ENCODE data around the gene EIF4EBP2. TPM values are rescaled to one million over a fixed set of nuclear protein-coding genes. Genes with fewer than 3 reads are reported as not detected.

EIF4EBP2 gene
- total RNA-seq, 1 experiment from 2014 or later: 91.9 TPM

- H3K4me1 ChIP-seq (ENCODE audit: insufficient read depth, low read length, poor library complexity, severe bottlenecking): no peaks in the 10 kb centered on the region
- H3K27me3 ChIP-seq (replicated peaks; ENCODE audit: insufficient read depth, low read depth, low read length, poor library complexity): no peaks in the 10 kb centered on the region
- TF ChIP-seq EZH2 (IDR thresholded peaks at IDR 0.05; ENCODE audit: borderline replicate concordance, low read depth, low read length, poor library complexity, severe bottlenecking) (no peak), CTCF (conservative IDR thresholded peaks at IDR 0.05; ENCODE audit: low read depth, low read length) (no peak)
- no TSS peak for BruUV-seq (replicated peaks)
- intact Hi-C loops (cut with micrococcal nuclease; ENCODE audit: unreplicated experiment): no loop called here
- no peak for DNase-seq (ENCODE audit: low spot score)
- ChIA-PET CTCF (no interaction called here), POLR2A (ENCODE audit: low non-redundant PET) (no interaction called here)
- H3K4me3 ChIP-seq (ENCODE audit: low read depth, low read length, poor library complexity, severe bottlenecking): no peak overlapping the region
- no peak overlapping the region for H3K27ac ChIP-seq (ENCODE audit: low read depth, low read length, poor library complexity, severe bottlenecking)
- peaks cover 13% of the 10 kb centered on the region for H3K36me3 ChIP-seq (ENCODE audit: insufficient read depth, low read length, poor library complexity, severe bottlenecking)
- H3K9me3 ChIP-seq (ENCODE audit: low read depth, low read length, poor library complexity, severe bottlenecking): no peaks in the 10 kb centered on the region
Measured at GRCh38 chr10:70412356-70412755, 8.4 kb downstream of the EIF4EBP2 start.

GRCh38 chr10:70417568-70417967 is 13.6 kb downstream of the EIF4EBP2 start:
- Histone ChIP-seq H3K36me3 (ENCODE audit: insufficient read depth, low read length, poor library complexity, severe bottlenecking) (peaks cover 26% of the 10 kb centered on the region), H3K4me1 (ENCODE audit: insufficient read depth, low read length, poor library complexity, severe bottlenecking) (no peaks in the 10 kb centered on the region), H3K27me3 (replicated peaks; ENCODE audit: insufficient read depth, low read depth, low read length, poor library complexity) (no peaks in the 10 kb centered on the region), H3K4me3 (ENCODE audit: low read depth, low read length, poor library complexity, severe bottlenecking) (no peak overlapping the region), H3K9me3 (ENCODE audit: low read depth, low read length, poor library complexity, severe bottlenecking) (no peaks in the 10 kb centered on the region), H3K27ac (ENCODE audit: low read depth, low read length, poor library complexity, severe bottlenecking) (no peak overlapping the region)
- CTCF ChIA-PET: no interaction called here
- no peak for DNase-seq (ENCODE audit: low spot score)
- intact Hi-C loops (cut with micrococcal nuclease; ENCODE audit: unreplicated experiment): no loop called here
- BruUV-seq (replicated peaks): no TSS peak
- TF ChIP-seq CTCF (conservative IDR thresholded peaks at IDR 0.05; ENCODE audit: low read depth, low read length) (no peak), EZH2 (IDR thresholded peaks at IDR 0.05; ENCODE audit: borderline replicate concordance, low read depth, low read length, poor library complexity, severe bottlenecking) (no peak)
- POLR2A ChIA-PET (ENCODE audit: low non-redundant PET): interaction anchor here (0.6 kb wide), 1 partner anchor 90 kb away, joined by 11 read pairs; no protein-coding TSS in a partner anchor

GRCh38 chr10:70418229-70418628 is 14.3 kb downstream of the EIF4EBP2 start:
- H3K9me3 ChIP-seq (ENCODE audit: low read depth, low read length, poor library complexity, severe bottlenecking): no peaks in the 10 kb centered on the region
- ChIA-PET POLR2A (ENCODE audit: low non-redundant PET) (no interaction called here), CTCF (no interaction called here)
- TF ChIP-seq EZH2 (IDR thresholded peaks at IDR 0.05; ENCODE audit: borderline replicate concordance, low read depth, low read length, poor library complexity, severe bottlenecking): no peak
- no peak for TF ChIP-seq CTCF (conservative IDR thresholded peaks at IDR 0.05; ENCODE audit: low read depth, low read length)
- DNase-seq (ENCODE audit: low spot score): no peak
- peaks cover 33% of the 10 kb centered on the region for H3K36me3 ChIP-seq (ENCODE audit: insufficient read depth, low read length, poor library complexity, severe bottlenecking)
- no peaks in the 10 kb centered on the region for H3K4me1 ChIP-seq (ENCODE audit: insufficient read depth, low read length, poor library complexity, severe bottlenecking)
- H3K4me3 ChIP-seq (ENCODE audit: low read depth, low read length, poor library complexity, severe bottlenecking): no peak overlapping the region
- H3K27me3 ChIP-seq (replicated peaks; ENCODE audit: insufficient read depth, low read depth, low read length, poor library complexity): no peaks in the 10 kb centered on the region
- intact Hi-C loops (cut with micrococcal nuclease; ENCODE audit: unreplicated experiment): no loop called here
- no TSS peak for BruUV-seq (replicated peaks)
- no peak overlapping the region for H3K27ac ChIP-seq (ENCODE audit: low read depth, low read length, poor library complexity, severe bottlenecking)

Measured in A673 (cell line).